ENCODE measurements around the gene CENPP.

GRCh38 chr9:92649007-92649406 is 323.3 kb downstream of the CENPP start:
- no peak for TF ChIP-seq EZH2 (IDR thresholded peaks at IDR 0.05; ENCODE audit: borderline replicate concordance, low read length)
- TF ChIP-seq, protein P1, sequence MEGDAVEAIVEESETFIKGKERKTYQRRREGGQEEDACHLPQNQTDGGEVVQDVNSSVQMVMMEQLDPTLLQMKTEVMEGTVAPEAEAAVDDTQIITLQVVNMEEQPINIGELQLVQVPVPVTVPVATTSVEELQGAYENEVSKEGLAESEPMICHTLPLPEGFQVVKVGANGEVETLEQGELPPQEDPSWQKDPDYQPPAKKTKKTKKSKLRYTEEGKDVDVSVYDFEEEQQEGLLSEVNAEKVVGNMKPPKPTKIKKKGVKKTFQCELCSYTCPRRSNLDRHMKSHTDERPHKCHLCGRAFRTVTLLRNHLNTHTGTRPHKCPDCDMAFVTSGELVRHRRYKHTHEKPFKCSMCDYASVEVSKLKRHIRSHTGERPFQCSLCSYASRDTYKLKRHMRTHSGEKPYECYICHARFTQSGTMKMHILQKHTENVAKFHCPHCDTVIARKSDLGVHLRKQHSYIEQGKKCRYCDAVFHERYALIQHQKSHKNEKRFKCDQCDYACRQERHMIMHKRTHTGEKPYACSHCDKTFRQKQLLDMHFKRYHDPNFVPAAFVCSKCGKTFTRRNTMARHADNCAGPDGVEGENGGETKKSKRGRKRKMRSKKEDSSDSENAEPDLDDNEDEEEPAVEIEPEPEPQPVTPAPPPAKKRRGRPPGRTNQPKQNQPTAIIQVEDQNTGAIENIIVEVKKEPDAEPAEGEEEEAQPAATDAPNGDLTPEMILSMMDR (conservative IDR thresholded peaks at IDR 0.05 in 1 of 2, IDR thresholded peaks at IDR 0.05 in 1 of 2; ENCODE audit: extremely low read depth in 1 of 2, insufficient read depth in 1 of 2, low read depth in 1 of 2, low read length in 2 of 2), result no peak
